HCT116 (cell line): ENCODE measurements around the gene PRKACA. TPM values are rescaled to one million over a fixed set of nuclear protein-coding genes. Genes with fewer than 3 reads are reported as not detected.

Source experiments
- ATAC-seq: fragments of 200-7000 bp; cut with Tn5 transposase; 2 replicates; pipeline ENCODE4 v1.9.1; 2020; ENCODE audit warnings: mild to moderate bottlenecking, moderate library complexity
- BruUV-seq: library from RNA; stranded (reverse); fragments of 400-500 nt; replicated peaks from 2 replicates; lab custom pipeline; 2021; lab: Mats Ljungman, UMichigan
- CTCF ChIA-PET: fragments of 300-600 bp; sonication (Branson Sonifier 250); formaldehyde crosslinking; loops from one replicate; lab custom pipeline; 2021; ENCODE audit warnings: antibody characterized with exemption; lab: Charles Lee
- POLR2A ChIA-PET: fragments of 300-600, 350-600 bp; sonication (Branson Sonifier 250); formaldehyde crosslinking; loops from one replicate; lab custom pipeline; 2021; ENCODE audit warnings: antibody characterized with exemption; lab: Charles Lee
- RAD21 ChIA-PET, 2 experiments: fragments of 300-600 bp; sonication (Branson Sonifier 250); formaldehyde crosslinking; loops; one replicate each; lab custom pipeline; 2023; ENCODE audit warnings: low total read pairs in 2 of 2; ENCODE audit not compliant: uncharacterized antibody in 2 of 2, unreplicated experiment in 2 of 2, low non-redundant PET in 1 of 2; lab: Charles Lee
- DNase-seq: peaks from one replicate; pipeline ENCODE4 v3.0.0-alpha.2; 2010; ENCODE audit warnings: low read depth, low spot score
- H2AFZ ChIP-seq: fragments of 200-600 bp; shearing (Covaris generic), sonication (generic); 2 replicates; pipeline ENCODE4 v1.6.1; 2017; ENCODE audit warnings: low read depth, mixed run types, mixed read lengths, antibody characterized with exemption, low read length; ENCODE audit not compliant: poor library complexity, severe bottlenecking
- H3K27ac ChIP-seq: 2 replicates; pipeline ENCODE4 v1.5.1; 2012; ENCODE audit warnings: low read depth, low read length
- H3K27me3 ChIP-seq: fragments of 200-600 bp; sonication (generic); 2 replicates; pipeline ENCODE4 v1.6.1; 2016; ENCODE audit warnings: mixed run types, low read length, mixed read lengths; ENCODE audit not compliant: insufficient read depth
- H3K36me3 ChIP-seq, 2 experiments: fragments of 200-500 bp in 1 of 2; fragments of 200-600 bp in 1 of 2; sonication (Bioruptor generic) in 1 of 2; sonication (generic) in 1 of 2; 2 replicates each; pipeline versions ENCODE4 v1.5.1 to v1.6.1; 2014 to 2016; ENCODE audit warnings: low read length in 2 of 2, inconsistent platforms in 1 of 2, mixed read lengths in 1 of 2, mixed run types in 1 of 2; ENCODE audit not compliant: insufficient read depth in 2 of 2, control insufficient read depth in 1 of 2
- H3K4me1 ChIP-seq, 2 experiments: fragments of 200-600 bp in 1 of 2; sonication (generic) in 1 of 2; 2 replicates each; pipeline versions ENCODE4 v1.5.1 to v1.6.1; 2012 to 2017; ENCODE audit warnings: low read length in 2 of 2, inconsistent platforms in 1 of 2, mild to moderate bottlenecking in 1 of 2, mixed read lengths in 1 of 2, mixed run types in 1 of 2, moderate library complexity in 1 of 2; ENCODE audit not compliant: insufficient read depth in 2 of 2, control insufficient read depth in 1 of 2
- H3K4me2 ChIP-seq: fragments of 200-600 bp; sonication (generic); 2 replicates; pipeline ENCODE4 v1.6.1; 2017; ENCODE audit warnings: mixed run types, low read length, mixed read lengths
- H3K4me3 ChIP-seq, 2 experiments: fragments of 200-600 bp in 1 of 2; sonication (generic) in 1 of 2; replicated peaks in 1 of 2; 2 replicates each; pipeline ENCODE4 v1.5.1; 2011 to 2016; ENCODE audit warnings: low read length in 2 of 2, control low read depth in 1 of 2, low read depth in 1 of 2, mild to moderate bottlenecking in 1 of 2, mixed read lengths in 1 of 2, mixed run types in 1 of 2
- H3K79me2 ChIP-seq: fragments of 200-600 bp; sonication (generic); 2 replicates; pipeline ENCODE4 v1.6.1; 2017; ENCODE audit warnings: mild to moderate bottlenecking, mixed run types, low read length, moderate library complexity, mixed read lengths; ENCODE audit not compliant: insufficient read depth
- H3K9ac ChIP-seq: fragments of 200-600 bp; sonication (generic); 2 replicates; pipeline ENCODE4 v1.6.1; 2016; ENCODE audit warnings: low read length, mixed read lengths
- H3K9me2 ChIP-seq: fragments of 200-600 bp; sonication (generic), shearing (Covaris generic); 2 replicates; pipeline ENCODE4 v1.6.1; 2017; ENCODE audit warnings: mixed run types, mild to moderate bottlenecking, moderate library complexity; ENCODE audit not compliant: insufficient read depth
- H3K9me3 ChIP-seq, 2 experiments: fragments of 200-500 bp in 1 of 2; fragments of 200-600 bp in 1 of 2; sonication (Bioruptor generic) in 1 of 2; sonication (generic) in 1 of 2; 2 replicates each; pipeline ENCODE4 v1.6.1; 2014 to 2017; ENCODE audit warnings: low read length in 2 of 2, mixed read lengths in 2 of 2, inconsistent platforms in 1 of 2, low read depth in 1 of 2, mild to moderate bottlenecking in 1 of 2, mixed run types in 1 of 2, moderate library complexity in 1 of 2; ENCODE audit not compliant: control insufficient read depth in 1 of 2, insufficient read depth in 1 of 2
- H4K20me1 ChIP-seq: fragments of 200-600 bp; sonication (generic), shearing (Covaris generic); 2 replicates; pipeline ENCODE4 v1.6.1; 2017; ENCODE audit warnings: mixed run types, mild to moderate bottlenecking, moderate library complexity; ENCODE audit not compliant: insufficient read depth
- ATF3 ChIP-seq: IDR thresholded peaks from 2 replicates; pipeline ENCODE4 v1.6.1; 2012
- CEBPB ChIP-seq: IDR thresholded peaks from 2 replicates; pipeline ENCODE4 v1.6.1; 2012; ENCODE audit warnings: low read depth
- CTCF ChIP-seq, 3 experiments: fragments of 200-600 bp in 1 of 3; sonication (generic) in 1 of 3; IDR thresholded peaks in 2 of 3; conservative IDR thresholded peaks in 1 of 3; 2 replicates each; pipeline ENCODE4 v1.5.1; 2012 to 2017; ENCODE audit warnings: low read depth in 2 of 3, low read length in 2 of 3, antibody characterized with exemption in 1 of 3, borderline replicate concordance in 1 of 3, control low read depth in 1 of 3, mild to moderate bottlenecking in 1 of 3, mixed read lengths in 1 of 3, mixed run types in 1 of 3, moderate library complexity in 1 of 3; ENCODE audit not compliant: insufficient read depth in 1 of 3
- ELF1 ChIP-seq: IDR thresholded peaks from 2 replicates; pipeline ENCODE4 v1.6.1; 2012; ENCODE audit warnings: low read depth, borderline replicate concordance
- EZH2 ChIP-seq: fragments of 200-600 bp; sonication (generic); IDR thresholded peaks from 2 replicates; pipeline ENCODE4 v1.6.1; 2017; ENCODE audit warnings: antibody characterized with exemption, mixed run types
- SIN3A ChIP-seq: IDR thresholded peaks from 2 replicates; pipeline ENCODE4 v1.6.1; 2012; ENCODE audit warnings: low read depth
- SRF ChIP-seq: IDR thresholded peaks from 2 replicates; pipeline ENCODE4 v1.6.1; 2012; ENCODE audit warnings: low read depth
- YY1 ChIP-seq: IDR thresholded peaks from 2 replicates; pipeline ENCODE4 v1.6.1; 2011; ENCODE audit warnings: low read length, low read depth, moderate library complexity, mild to moderate bottlenecking; ENCODE audit not compliant: insufficient replicate concordance; ENCODE audit errors: extremely low read depth
- intact Hi-C: fragments of 100-400 bp; cut with micrococcal nuclease; formaldehyde crosslinking; loops from 2 replicates; pipeline ENCODE4 v1.10.0; 2022
- total RNA-seq: library from RNA; stranded (reverse); gene quantifications from one replicate; pipeline ENCODE4 v1.2.1, GENCODE V29; 2021; ENCODE audit not compliant: unreplicated experiment

The PRKACA gene
- total RNA-seq, 1 experiment from 2014 or later, result 95.7 TPM

- H3K4me2 ChIP-seq, result no peak overlapping the region
- H4K20me1 ChIP-seq, result no peaks in the 10 kb centered on the region
- ATAC-seq, result no peak
These were observed 56.3 kb downstream of the PRKACA start for GRCh38 chr19:14061081-14061749.

More at GRCh38 chr19:14061081-14061749, 56.3 kb downstream of the PRKACA start:
- no TSS peak for BruUV-seq
- no peak overlapping the region for H3K9ac ChIP-seq
- no peaks in the 10 kb centered on the region for H3K79me2 ChIP-seq
- ChIA-PET POLR2A (no interaction called here), CTCF (interaction anchor here (1.3 to 5.7 kb wide), 3 partner anchors 10 to 75 kb away, joined by 3 to 83 read pairs (median 31); partner anchors contain the start of genes ASF1B and MISP3), RAD21 (no interaction called here)
- H2AFZ ChIP-seq, result no peak overlapping the region
- peaks cover 22 to 36% of the 10 kb centered on the region in 2 experiments for H3K4me1 ChIP-seq
- H3K4me3 ChIP-seq, result no peak overlapping the region
- no peaks in the 10 kb centered on the region for H3K9me3 ChIP-seq
- DNase-seq, result no peak
- no peak for TF ChIP-seq EZH2
- no peak for TF ChIP-seq ELF1
- no peak for TF ChIP-seq SRF
- TF ChIP-seq SIN3A, result no peak
- no peak for TF ChIP-seq YY1
- no peak for TF ChIP-seq CEBPB
- no peak for TF ChIP-seq ATF3
- TF ChIP-seq CTCF (IDR thresholded peaks at IDR 0.05 in 2 of 3, conservative IDR thresholded peaks at IDR 0.05 in 1 of 3; ENCODE audit: borderline replicate concordance in 1 of 3, insufficient read depth in 1 of 3, low read depth in 2 of 3, low read length in 2 of 3), result no peak
- no peak overlapping the region for H3K27ac ChIP-seq
- intact Hi-C loops, result no loop called here
- no peaks in the 10 kb centered on the region for H3K27me3 ChIP-seq
- no peaks in the 10 kb centered on the region for H3K36me3 ChIP-seq
- no peaks in the 10 kb centered on the region for H3K9me2 ChIP-seq
